ENCODE data around the gene CELF6.

CELF6 gene

DNA sequence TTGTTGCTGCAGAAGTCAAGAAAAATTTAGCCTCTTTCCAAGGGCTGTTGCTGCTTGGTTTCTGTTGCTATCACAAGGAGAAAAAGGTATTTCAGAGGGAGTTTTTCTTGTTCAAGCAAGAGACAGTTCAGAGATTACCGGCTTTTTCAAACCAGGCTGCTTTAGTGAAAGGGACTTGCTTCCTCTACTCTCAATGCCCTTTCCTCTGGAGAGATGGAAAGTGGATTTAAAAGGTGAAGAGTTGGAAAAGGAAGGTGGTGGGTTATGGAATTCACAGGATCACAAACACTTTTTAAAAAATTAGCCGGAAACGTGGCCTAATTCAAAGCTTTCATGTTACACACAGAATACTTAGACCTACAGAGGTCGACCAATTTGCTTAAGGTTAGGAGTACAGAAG is 48.7 kb downstream of the CELF6 start:
- no peak for DNase-seq

DNA sequence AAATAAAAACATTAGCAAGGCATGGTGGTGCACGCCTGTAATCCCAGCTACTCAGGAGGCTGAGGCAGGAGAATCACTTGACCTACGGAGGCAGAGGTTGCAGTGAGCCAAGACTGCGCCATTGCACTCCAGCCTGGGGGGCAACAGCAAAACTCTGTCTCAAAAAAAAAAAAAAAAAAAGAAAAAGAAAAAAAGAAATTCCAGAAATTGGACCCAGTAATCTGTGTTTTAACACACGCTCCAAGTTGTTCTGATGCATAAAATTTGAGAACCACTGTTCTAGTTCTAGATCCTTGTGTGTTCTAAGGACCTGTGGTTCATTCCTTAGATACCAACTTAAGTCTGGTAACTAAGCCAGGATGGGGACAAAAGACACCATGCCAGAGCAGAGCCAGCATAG is 50.2 kb downstream of the CELF6 start:
- DNase-seq = no peak

DNA sequence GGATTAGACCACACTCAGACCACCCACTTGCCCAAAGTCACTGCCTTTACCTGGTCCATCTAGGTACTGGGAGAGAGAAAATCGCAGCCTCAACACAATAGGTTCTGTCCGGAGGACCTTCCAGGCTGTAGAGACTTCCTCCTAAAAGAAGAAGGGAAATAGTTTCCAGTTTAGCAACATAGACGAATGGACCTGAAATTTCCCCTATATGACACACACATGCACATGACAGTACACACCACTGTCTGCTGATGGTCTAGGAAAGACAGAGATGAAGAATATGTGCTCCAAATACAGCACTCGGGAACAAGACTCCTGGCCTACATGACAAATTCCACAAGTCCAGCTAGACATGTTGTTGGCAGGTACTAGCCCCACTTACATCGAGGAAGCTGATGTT is 54.9 kb downstream of the CELF6 start:
- no peak for DNase-seq

GRCh38 chr15:72252663-72253299 is 67.2 kb downstream of the CELF6 start:
- DNase-seq = no peak

GRCh38 chr15:72249142-72249810 is 70.7 kb downstream of the CELF6 start:
- no peak for DNase-seq

GRCh38 chr15:72248514-72248913 is 71.4 kb downstream of the CELF6 start:
- no peak for DNase-seq

- no peak for DNase-seq
Observed at GRCh38 chr15:72242775-72243370, 77.1 kb downstream of the CELF6 start.

- no peak for DNase-seq
Observed at GRCh38 chr15:72239652-72240051, 80.3 kb downstream of the CELF6 start.

- DNase-seq = no peak
Observed at GRCh38 chr15:72238586-72238985, 81.4 kb downstream of the CELF6 start.

DNA sequence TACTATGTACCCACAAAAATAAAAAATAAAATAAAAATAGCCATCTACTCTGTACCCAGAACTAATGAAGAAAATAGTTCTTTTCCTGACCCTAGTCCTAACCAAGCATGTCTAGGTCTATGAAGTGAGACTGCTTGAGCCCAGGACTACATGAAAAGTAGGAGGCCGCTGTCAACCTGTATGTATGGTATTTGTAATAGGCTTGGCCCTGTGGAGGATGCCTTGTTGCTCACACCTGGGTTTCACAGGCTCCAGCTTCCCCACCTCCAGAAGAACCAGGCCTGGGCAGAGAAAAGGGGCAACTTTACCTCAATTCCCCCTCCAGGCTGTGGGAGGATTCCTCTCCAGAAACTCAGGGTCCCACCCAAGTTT is 82.1 kb downstream of the CELF6 start:
- DNase-seq = no peak

- DNase-seq = peak; percentile 33
Observed at GRCh38 chr15:72237029-72237852, 82.7 kb downstream of the CELF6 start.

DNA sequence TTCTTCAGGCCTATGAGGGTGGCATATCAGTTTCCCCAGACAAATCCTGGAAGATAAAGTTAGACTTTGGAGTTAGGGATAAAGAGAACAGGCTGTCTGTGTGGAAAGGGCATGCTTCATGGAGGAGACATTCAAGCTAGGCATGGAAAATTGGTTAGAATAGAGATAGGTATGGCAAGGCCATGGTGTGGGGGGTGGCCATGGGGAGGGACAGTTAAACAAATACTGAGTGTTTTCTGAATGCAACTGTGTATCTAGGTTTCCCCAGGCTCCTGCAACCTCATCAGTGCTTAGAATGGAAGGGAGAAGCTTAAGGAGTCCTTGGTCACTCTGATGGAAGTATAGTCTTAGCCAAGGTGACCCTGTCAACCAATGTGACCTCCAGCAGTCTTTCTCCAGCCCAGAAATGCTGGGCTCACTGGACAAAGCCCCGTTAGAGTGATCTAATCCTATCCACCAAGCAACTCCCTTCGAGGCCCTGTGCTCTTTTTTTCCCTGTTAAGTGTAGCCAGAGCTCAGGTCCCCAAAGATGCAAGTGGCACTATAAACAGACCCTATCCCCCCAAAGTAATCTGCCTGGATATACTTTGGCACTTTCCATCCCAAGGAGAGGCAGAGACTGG is 83.5 kb downstream of the CELF6 start:
- DNase-seq = no peak

- no peak for DNase-seq
Observed at GRCh38 chr15:72235298-72235697, 84.7 kb downstream of the CELF6 start.

All from CD4-positive, alpha-beta T cell treated with Interleukin-10 for 1 hour (primary cell).